ENCODE measurements around the gene ATP6V0B.

GRCh38 chr1:43975249-43975961 lies 645 bp downstream of the ATP6V0B start:
- TF ChIP-seq, protein P1, sequence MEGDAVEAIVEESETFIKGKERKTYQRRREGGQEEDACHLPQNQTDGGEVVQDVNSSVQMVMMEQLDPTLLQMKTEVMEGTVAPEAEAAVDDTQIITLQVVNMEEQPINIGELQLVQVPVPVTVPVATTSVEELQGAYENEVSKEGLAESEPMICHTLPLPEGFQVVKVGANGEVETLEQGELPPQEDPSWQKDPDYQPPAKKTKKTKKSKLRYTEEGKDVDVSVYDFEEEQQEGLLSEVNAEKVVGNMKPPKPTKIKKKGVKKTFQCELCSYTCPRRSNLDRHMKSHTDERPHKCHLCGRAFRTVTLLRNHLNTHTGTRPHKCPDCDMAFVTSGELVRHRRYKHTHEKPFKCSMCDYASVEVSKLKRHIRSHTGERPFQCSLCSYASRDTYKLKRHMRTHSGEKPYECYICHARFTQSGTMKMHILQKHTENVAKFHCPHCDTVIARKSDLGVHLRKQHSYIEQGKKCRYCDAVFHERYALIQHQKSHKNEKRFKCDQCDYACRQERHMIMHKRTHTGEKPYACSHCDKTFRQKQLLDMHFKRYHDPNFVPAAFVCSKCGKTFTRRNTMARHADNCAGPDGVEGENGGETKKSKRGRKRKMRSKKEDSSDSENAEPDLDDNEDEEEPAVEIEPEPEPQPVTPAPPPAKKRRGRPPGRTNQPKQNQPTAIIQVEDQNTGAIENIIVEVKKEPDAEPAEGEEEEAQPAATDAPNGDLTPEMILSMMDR (IDR thresholded peaks at IDR 0.05): no peak
- no peak for TF ChIP-seq ZFX (IDR thresholded peaks at IDR 0.05; ENCODE audit: borderline replicate concordance)

Data from 22Rv1 (cell line).